Activated CD4-positive, alpha-beta T cell treated with anti-CD3 and anti-CD28 coated beads, Interleukin-2, Interleukin-6, amounts not matched to agents 100 ng/mL and 50 ng/mL, durations not matched to agents 16 hours and 8 hours (primary cell): Measurements from ENCODE around the gene PPIL4.

Experiments
- DNase-seq: peaks from one replicate; pipeline ENCODE4 v3.0.0-alpha.2; 2020

Gene PPIL4

DNA sequence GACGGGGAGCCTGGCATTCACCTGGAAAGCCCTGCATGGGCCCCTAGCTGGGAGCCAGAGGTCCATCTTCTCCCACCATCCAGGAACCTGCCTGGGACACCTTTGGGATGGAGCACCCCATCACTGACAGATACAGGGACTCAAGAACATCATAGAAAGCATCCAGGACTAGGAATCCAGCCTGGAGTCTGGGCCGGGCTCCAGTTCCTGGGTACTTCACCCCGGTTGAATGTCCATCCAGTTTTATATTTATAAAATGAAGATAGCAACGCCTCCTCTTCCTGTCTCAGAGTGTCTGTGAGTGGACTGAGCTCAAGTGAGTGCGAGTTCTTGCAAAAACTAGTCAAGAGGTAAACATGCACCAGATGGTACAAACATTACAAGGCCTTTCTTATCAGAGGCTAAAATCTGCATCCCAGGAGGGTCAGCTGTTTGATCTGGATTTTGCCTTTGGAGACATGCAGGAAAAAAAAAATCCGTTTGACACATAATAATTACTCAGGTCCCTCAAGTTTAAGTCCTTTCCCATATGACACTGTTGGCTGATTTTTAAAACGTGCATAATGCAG is 88.4 kb downstream of the PPIL4 start:
- no peak for DNase-seq

DNA sequence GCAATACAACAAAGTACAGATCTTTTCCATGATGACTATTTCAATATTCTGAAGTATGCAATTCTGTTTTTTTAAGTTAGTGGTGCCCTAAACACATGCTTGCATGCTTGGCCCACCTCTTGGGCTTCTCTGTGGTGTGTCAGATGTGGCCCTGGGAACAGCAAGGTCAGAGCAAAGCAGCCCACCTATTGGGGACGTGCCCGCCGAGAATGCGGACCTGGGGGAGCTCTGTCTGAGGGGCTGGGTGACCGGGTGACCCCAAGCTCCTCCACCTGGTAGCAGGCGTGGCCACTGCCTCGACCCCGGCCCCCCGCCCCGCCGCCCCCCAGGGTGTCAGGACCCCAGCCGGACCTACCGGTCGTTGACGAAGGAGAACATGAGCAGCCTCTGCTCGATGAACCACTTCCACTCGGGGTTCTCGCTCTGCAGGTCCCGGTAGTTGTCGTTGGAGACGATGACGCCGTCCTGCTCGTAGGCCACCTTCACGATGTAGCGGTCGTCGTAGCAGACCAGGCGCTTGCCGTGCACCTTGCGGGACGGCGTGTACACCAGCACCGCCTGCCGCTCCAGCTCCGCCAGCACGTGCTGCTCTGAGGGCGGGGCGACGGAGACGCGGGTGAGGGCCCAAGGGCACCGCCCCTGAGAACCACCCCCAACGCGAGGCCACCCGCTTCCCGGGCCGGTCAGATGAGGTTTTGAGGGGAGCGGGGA is 89.4 kb downstream of the PPIL4 start:
- no peak for DNase-seq

DNA sequence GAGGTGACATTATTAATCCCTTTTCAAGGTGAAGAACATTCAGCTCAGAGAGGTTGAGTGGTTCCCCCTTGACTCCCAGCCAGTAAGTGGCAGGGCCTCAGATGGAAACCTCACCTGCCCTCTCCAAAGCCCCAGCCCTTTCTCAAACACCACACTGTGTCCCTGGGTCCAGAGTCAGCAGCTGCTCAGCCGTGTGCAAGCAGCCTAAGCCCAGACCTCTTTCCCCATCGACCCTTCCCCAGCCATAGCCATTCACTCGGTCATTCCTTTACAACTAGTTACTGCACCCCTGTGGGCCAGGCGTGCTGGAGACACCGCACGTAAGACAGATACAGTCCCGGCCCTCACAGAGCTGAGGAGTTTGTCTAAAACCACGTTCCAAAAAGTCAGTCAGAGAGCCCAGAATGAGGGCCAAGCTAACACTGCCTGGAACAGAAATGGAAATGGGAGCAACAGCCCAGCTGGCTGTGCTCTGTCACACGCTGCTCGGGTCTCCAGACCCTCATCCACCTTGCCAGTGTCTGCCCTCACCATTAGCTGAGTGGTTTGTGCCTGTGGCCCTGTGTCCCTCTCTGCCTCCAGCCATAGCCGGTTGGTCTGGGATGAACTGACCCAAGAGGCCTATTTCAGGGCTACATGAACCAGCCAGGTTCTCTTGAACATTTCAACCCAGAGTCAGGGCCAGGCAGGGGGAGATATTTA is 90.7 kb downstream of the PPIL4 start:
- no peak for DNase-seq
